Activated CD8-positive, alpha-beta memory T cell treated with anti-CD3 and anti-CD28 coated beads, Interleukin-2, amount 50 U/mL, for 1 hour (primary cell): Measurements from ENCODE around the gene ATP5PF.
"Not testable (repeated sequence)": the region's sequence is repeated elsewhere in the genome, so short reads cannot be mapped to it uniquely, and the experiment has no call there.

Experiments used
- DNase-seq: peaks from one replicate; pipeline ENCODE4 v3.0.0-alpha.2; 2020; ENCODE audit errors: extremely low read depth

Gene ATP5PF, protein sequence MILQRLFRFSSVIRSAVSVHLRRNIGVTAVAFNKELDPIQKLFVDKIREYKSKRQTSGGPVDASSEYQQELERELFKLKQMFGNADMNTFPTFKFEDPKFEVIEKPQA

DNA sequence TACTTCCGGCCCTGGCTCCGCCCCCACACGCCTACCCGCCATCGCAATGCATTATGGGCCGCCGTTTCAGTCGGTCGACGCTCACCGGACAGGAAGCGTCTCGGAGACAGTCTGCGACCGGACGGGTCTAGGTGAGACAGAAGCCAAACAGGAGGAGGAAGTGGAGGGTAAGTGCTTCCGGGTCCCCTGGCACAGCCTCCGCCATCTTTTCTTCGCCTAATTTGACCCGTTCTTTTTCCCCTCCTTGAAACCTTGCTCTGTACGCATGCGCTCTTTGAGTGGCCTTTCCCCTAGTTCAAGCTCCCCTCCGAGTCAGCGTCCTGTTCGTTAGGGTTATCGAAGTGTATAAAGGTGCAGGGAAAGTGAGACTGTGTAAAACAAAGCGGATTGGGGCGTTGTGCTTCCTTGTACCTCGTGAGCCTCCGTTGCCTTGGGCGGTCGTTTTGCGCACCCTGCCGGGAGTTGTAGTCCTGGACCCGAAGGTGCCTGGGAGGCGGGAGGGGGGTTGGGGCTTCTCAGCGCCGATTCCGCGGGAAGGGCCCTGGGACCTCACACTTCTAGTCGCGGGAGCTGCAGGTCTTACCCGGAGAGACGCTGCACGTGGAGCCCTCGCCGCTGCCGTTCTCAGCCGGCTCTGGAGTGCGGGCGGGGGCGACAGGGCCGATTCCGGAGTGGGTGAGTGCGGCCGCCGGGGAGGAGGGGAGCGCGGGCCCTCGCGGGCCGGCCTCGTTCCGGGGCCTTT is at the start of gene ATP5PF, which contains the start of gene GABPA:
Gene ATP5PF, minus strand, starts transcription at position 1 of the 742 bp plus-strand sequence. CDS start 5,110 bp downstream, outside the sequence.
Gene GABPA, plus strand, starts transcription at position 69 of the 742 bp plus-strand sequence. CDS start 6,627 bp downstream, outside the sequence.
- peak; percentile 95 for DNase-seq

DNA sequence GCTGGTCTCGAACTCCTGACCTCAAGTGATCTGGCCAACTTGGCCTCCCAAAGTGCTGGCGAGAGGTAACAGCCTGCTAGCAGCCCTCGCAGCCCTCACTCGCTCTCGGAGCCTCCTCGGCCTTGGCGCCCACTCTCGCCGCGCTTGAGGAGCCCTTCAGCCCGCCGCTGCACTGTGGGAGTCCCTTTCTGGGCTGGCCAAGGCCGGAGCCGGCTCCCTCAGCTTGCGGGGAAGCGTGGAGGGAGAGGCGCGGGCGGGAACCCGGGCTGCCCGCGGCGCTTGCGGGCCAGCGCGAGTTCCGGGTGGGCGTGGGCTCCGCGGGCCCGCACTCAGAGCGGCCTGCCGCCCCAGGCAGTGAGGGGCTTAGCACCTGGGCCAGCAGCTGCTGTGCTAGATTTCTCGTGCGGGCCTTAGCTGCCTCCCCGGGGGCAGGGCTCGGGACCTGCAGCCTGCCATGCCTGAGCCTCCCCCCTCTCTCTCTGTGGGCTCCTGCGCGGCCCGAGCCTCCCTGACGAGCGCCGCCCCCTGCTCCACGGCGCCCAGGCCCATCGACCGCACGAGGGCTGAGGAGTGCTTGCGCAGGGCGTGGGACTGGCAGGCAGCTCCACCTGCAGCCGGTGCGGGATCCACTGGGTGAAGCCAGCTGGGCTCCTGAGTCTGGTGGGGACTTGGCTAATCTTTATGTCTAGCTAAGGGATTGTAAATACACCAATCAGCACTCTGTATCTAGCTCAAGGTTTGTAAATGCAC is 43.6 kb upstream of the ATP5PF start:
- not testable (repeated sequence) for DNase-seq

DNA sequence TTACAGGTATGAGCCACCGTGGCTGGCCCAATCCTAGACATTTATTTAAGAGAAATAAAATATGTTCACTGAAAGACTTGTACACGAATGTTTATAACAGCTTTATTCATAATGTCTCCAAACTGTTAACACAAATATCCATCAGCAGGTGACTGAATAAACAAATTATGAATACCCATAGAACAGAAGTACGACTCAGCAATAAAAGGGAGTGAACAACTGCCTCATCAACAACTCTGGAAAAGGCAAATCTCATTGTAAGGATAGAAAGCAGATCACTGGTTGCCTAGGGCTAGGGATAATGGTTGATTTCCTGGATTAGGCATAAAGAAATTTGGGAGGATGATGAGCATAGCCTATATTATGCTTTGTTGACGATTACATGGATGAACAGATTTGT is 41.7 kb upstream of the ATP5PF start:
- DNase-seq, result no peak

DNA sequence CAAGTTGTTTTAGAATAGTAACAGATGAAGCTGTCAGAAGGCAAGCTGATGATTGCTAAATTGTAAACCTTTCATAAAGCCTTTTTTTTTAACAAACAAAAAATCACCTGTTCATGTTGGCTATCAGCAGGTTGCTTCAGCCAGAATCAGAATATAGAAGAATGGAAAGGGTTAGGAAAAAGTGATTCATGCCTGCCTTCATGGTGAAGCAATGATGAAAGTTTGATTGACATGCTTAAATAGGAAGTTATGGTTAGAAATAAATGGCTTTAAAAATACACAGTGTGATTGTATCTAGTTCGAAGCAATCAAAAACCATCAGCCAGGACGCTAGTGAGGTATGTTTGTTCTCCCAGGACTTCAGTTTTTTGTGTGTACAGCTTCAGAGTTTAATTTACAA is 38.0 kb upstream of the ATP5PF start:
- DNase-seq, result no peak

DNA sequence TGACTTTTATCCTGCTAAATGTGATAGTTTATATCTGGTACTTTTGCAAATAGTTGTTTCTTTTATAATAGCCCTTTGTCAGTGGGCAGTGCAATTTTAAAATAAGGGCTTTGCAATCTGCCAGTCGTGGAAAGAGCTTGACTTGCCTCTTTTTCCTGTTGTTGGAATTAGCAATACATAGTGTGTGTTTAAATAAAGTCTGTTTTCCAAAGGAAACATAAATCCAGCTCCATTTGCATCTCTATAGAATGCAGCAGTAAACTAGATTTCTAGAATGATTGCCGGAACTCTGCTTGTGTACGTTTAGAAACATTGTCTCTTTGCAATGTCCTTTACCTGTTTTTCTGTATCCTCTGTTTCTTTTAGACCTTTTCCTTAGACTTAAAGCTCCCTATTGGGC is 33.2 kb upstream of the ATP5PF start:
- no peak for DNase-seq

DNA sequence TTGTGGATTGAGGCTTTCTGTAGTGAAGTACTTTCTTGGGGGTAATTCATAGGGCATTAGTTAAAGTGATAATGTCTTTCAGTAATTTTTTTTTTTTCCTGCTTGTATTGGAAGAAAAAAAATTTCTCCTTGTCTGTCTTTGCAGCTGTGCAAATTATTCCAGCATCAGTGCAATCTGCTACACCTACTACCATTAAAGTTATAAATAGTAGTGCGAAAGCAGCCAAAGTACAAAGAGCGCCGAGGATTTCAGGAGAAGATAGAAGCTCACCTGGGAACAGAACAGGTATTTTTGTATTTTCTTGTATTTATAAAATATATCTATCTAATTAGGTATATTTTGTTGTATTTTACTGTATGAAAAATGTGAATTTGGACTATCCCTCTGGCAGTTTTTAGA is 29.4 kb upstream of the ATP5PF start:
- no peak for DNase-seq

DNA sequence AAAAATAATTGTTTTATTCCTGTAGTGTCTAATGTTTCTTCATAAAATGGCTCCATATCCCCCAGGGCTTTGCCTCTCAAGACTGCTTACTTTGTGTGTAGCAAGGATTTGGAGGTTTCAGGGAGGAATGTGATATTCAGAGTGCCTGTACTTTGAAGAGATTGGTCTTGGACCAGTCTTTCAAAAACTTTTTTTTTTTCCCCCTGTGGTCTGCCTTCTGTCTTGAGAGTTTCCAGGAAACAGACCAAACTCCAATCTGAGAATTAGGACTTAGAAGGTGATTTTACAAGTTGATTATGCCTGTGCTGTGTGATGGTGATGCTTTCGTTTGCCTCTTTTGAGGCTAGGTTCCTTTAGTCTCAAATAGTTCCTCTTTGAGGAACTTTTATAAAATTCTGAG is 26.0 kb upstream of the ATP5PF start:
- no peak for DNase-seq

DNA sequence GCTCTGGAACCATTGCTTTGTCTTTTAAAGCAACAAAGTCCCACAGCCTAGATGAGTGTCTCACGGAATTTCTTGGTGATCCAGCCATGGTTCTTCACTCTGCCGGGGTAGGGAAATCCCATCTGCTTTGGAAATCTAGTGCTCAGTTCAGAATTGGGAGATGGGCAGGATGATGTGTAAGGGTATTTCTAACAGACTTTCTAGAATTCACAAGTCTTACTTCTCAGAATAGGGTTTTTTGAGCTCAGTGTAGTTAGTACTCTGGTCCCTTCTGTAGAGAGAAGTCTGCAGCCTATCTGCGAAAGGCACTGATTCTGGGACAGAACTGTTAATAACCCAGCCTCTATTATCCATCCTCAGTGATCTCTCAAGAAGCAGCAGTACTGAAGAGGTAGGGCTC is 25.4 kb upstream of the ATP5PF start:
- DNase-seq, result no peak

DNA sequence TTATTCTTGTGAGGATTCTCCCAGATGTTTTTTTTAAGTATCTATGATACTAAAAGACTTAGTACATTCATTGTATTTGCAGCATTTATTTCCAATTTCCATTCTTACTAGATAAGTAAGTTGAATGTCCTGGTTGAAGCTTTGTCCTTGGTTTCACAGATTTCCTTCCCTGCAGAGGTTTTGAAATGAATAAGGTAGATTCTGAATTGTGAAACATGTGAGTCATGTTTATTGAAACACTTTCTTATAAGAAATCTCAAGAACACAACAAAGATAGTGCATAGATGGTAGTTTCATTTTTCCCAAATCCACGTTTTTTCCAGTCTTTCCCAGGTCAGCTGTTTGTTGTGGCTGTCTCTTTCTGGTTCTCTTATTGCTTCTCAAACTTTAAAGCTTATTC is 24.9 kb upstream of the ATP5PF start:
- no peak for DNase-seq

DNA sequence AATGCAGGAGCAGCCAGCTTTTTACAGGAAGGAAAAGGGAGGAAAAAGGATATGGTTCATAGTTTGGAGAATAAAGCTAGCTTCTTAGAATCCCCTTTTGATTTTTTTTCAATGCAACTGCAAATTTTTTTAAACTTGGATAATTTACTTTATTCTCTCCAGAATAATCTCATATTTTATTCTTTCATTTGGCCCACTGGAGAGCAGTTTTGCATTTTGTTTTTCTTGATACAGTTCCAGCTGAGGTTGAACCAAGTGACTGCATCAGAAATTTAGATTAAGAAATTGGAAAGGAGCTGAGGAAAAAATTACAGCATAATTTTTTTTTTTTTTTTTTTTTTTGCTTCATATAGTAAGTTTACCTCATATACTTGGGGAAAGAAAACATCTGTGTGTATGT is 22.8 kb upstream of the ATP5PF start:
- DNase-seq, result no peak

DNA sequence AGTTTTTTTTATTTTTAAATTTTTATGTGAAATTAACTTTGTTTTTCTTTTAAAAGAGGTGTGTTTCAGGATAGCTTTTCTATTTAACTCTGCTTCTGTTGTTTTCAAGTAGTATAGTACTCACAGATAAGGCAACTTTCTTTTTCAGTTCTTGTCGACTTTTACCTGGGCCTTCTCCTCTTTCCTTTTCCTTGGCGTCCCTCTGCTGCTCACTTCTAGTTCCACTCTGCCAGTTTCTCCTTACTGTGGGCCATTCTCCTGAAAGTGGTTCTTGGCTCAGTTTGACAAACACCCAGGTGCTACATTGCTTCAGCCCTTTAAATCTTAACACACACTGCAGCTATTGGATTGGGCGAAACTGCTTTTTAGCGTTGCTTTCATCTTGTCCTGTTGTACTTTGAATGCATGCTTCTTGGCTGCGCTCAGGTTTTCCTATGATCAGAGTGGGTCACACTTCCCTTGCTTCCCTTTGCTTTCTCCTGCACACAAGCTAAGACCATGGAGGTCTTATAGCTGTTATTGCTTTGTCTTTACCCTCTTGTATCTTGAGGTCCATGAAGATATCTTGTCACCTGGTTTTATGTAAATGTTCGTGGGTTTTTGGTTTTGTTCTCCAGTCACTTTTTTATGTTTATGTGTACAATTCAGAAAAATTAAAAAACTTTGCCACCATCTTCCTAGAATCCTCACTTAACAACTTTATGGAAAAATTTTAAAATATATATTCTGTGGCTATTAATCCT is 21.7 kb upstream of the ATP5PF start:
- no peak for DNase-seq

DNA sequence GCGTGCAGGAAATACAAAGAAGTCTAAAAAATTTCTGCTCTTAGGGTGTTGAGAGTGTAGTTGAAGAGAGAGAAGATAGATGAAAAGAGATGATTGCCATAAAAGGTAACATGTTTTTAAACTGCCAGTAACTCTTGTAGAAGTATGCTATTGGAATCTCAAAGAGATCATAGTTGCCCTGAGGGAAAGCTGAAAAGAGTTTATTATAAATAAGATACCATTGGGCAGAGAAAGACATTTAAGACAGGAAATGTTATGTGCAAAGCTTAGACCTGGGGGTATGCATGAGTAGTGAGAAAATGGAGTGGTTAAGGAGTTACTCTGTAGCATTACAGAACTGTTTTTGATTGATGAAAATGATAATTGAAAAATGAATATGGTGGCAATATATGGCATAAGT is 17.7 kb upstream of the ATP5PF start:
- no peak for DNase-seq

DNA sequence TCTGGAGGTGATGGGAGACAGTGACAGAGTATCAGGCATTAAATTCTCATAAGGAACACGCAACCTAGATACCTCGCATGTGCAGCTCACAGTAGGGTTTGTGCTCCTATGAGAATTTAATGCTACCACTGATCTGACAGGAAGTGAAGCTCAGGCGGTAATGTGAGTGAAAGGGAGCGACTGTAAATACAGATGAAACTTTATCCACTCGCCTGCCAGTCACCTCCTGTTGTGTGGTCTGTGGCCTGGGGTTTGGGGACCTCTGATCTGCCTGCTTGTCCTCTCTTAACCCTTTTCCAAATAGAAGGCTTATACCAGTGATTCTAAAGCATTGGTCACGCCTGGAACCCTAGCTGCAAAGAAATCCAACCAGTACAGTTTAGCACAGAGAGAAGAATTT is 15.4 kb upstream of the ATP5PF start:
- DNase-seq, result no peak

DNA sequence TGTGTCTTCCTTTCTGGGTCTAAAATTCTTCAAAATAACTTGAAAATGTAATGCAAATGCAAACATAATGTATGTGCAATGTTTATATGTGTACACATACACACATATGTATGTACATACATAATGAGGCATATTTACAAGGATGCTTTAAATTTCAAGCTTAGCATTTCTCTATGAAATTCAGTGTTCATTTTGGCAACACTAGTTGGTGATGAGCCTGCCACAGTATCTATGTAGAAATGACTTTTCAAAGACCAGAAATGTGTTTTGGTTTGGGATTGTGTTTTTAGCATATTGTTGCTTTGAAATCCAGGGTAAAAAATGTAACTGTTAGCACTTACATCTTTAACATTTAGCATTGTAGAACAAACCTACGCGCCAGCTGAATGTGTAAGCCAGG is 10.2 kb upstream of the ATP5PF start:
- DNase-seq, result no peak

DNA sequence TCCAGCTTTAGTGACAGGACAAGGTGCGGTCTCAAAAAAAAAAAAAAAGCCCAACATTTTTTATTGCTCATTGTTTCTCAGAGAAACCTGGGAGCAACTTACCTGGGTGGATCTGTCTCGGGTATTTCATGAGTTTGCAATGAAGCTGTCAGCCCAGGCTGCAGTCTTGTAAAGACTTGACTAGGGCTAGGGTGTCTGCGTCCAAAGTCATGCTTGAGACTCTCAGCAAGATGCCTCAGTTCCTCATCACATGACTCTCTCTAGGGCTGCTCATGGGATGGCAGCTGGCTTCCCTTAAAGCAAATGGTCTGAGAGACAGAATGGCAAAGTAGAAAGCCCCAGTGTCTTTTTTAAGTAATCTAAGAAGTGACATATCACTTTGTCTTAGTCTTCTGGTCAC is 8.2 kb upstream of the ATP5PF start:
- no peak for DNase-seq

DNA sequence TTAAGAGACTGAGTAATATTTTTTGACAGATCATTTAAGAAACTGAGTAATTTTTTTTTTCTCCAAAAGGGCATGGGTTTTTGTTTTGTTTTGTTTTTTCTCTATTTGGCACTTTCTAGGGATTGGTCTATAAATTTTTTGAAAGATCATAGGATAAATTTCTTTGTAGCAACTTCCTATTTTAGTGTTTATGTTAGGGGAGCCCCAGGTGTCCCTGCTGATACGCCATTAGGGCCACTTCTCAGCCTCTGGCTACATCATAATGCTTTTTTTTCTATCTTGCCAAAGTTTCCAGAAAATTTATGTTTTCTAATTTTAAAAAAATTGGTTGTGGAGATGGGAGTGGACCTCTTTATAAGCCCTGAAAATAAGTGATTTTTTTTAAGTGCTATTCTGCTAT is 2.7 kb upstream of the ATP5PF start:
- DNase-seq, result no peak

DNA sequence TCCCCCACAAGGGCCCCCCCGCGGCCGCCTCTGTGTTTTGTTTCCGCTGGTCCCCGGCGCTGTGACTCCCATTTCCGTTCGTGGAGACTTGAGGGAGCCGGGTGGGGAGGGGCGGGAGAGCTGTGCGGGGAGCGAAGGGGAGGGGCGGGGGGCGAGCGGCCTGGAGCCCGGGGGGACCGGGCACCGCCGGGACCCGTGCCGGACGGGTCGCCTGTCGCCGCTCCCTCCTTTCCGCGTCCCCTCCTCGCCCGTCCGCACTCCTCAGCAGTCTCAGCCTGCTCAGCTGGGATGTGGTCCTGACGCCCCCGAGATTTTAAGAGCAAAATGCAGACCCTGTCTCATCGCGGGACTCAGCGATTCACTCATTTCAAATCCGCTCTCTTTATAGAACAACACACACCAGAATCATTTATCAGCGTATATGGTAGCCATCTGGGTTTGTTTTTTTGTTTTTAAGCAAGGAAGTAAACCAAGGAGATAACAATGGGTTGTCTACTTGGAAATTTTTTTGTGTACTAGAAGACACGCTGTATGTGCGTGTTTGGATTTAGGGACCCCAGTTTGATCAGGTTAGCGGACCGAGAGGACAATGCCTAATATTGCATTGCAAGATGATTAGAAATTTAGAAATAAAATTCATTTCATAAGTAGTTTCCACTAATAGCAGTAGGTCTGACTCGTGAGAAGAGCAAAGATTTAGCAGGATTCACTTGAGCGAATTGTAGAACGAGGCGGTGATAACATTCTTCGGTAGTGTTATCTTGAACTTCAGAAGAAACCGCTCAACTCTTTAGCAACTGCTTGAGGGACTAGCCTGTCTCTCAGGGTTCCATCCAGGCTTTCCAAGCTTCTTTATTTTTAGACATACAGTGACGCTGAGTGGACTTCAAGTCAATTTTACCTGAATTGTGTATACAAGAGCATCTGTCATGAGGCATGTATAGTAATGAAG is 1.2 kb upstream of the ATP5PF start:
- peak; percentile 41 for DNase-seq

DNA sequence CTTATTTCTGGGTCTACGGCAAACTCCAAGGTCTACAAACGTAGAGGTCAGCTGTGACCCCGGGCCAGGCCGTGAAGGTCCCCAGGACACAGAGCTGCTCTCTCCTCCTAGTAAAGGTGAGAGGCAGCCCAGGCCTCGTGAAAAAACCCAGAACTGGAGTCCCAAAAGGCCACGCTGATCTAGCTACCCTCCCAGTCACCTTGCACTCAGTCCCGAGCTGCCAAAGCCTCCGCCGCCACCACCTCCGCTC is 125 bp downstream of the ATP5PF start:
- no peak for DNase-seq

DNA sequence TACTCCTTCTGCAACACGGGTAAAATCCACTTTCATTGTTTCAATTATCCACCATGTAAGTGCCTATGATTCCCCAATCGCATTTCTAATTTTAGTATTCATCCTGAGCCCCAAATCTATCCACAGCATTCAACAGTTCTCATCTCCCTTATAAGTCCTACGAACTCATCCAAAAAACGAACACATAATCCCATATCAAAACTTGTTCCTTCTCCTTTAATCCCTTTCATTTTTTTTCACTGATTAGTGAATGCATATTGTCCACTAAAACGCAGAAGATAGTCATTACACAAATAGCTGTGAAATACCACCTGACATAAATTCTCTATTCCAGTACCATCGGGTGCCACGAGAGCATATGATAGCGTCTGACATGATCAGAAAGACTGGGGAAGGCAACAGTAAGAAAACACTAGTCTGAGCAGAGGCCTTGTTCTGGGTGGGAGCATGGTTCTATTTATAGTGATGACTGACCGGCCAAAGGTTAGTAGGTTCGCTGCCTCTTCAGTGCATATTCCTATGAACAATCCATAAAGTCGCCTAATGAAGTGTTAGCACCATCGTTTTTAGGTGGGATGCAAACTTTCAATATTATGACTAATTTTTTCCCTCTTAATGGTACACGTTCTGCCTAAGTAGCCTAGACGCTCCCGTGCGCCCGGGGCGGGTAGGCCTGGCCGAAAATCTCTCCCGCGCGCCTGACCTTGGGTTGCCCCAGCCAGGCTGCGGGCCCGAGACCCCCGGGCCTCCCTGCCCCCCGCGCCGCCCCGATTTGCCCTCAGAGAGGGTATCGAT is 648 bp downstream of the ATP5PF start:
- no peak for DNase-seq

DNA sequence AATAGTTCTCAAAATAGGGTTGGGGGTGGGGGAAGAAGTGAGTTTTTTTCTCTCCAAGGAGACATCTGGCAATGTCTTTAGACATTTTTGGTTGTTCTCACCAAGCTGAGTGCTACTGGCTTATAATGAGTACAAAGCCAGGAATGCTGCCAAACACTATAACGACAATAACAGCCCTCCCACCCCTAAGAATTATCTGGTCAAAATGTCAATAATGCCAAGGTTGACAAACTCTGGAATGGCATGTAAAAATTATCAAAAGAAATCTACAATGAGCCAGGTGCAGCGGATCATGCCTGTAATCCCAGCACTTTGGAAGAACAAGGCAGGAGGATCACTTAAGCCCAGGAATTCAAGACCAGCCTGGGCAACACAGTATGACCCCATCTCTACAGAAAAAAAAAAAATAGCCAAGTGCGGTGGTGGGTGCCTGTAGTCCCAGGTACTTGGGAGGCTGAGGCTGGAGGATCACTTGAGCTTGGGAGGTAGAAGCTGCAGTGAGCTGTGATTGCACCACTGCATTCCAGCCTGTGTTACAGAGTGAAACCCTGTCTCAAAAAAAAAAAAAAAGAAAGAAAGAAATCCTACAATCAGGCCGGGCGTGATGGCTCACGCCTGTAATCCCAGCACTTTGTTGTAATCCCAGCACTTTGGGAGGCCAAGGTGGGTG is 2.5 kb downstream of the ATP5PF start:
- no peak for DNase-seq
